GM21737 (cell line): ENCODE data around the gene NIPBL.
"Not testable (repeated sequence)": the region's sequence is repeated elsewhere in the genome, so short reads cannot be mapped to it uniquely, and the experiment has no call there.

ENCODE experiments used
- ATAC-seq: cut with Tn5 transposase; IDR thresholded peaks from one replicate; pipeline ENCODE4 v1.9.1; 2021; ENCODE audit warnings: mild to moderate bottlenecking, moderate library complexity; ENCODE audit not compliant: unreplicated experiment

Gene NIPBL

GRCh38 chr5:36878392-36879082 lies 2.0 kb downstream of the NIPBL start:
- no peak for ATAC-seq

- no peak for ATAC-seq
These were observed 2.9 kb downstream of the NIPBL start for GRCh38 chr5:36879274-36880033.

GRCh38 chr5:36880761-36881160 lies 4.2 kb downstream of the NIPBL start:
- ATAC-seq: no peak

GRCh38 chr5:36881304-36881703 lies 4.7 kb downstream of the NIPBL start:
- ATAC-seq: no peak

- ATAC-seq: no peak
These were observed 5.2 kb downstream of the NIPBL start for GRCh38 chr5:36881807-36882206.

- no peak for ATAC-seq
These were observed 5.7 kb downstream of the NIPBL start for GRCh38 chr5:36882250-36882649.

DNA sequence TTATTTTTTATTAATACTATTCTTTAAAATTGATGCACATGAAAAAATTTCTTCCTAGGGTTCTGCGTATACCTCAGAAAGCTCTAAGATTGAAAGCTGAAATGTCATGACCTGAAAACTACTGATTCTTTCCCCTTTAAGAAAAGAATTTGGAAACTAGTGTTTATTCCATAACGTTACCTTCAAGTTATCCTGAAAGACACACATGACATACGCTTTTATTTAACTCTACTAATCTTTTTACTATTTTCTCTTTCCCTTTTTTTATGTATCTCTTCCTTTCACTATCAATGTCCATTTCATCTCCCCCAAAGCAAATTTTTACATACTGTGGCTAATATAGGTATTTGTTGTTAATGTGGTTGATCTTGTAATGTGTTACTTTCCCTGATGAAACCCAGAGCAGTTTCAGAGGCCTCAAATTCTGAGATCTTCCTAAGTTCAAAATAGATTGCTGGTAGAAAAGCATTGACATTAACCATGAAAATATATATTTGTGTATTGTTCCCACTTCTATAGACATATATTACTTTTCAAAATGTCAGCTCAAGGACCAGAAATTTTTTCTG lies 7.4 kb downstream of the NIPBL start:
- no peak for ATAC-seq

DNA sequence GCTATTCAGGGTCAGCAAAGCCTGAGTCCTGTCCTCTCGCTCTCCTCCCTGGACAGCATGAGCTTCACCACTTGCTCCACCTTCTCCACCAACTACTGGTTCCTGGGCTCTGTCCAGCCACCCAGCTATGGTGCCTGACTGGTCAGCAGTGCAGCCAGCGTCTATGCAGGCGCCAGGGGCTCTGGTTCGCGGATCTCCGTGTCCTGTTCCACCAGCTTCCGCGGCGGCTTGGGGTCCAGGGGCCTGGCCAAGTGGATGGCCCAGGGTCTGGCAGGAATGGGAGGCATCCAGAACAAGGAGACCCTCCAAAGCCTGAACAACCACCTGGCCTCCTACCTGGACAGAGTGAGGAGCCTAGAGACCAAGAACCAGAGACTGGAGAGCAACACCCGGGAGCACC lies 8.6 kb downstream of the NIPBL start:
- ATAC-seq: no peak

GRCh38 chr5:36885566-36886485 lies 9.3 kb downstream of the NIPBL start:
- ATAC-seq: no peak

- no peak for ATAC-seq
These were observed 10.2 kb downstream of the NIPBL start for GRCh38 chr5:36886791-36887190.

GRCh38 chr5:36887532-36887931 lies 11.0 kb downstream of the NIPBL start:
- ATAC-seq: no peak

GRCh38 chr5:36888303-36888702 lies 11.7 kb downstream of the NIPBL start:
- ATAC-seq: no peak

DNA sequence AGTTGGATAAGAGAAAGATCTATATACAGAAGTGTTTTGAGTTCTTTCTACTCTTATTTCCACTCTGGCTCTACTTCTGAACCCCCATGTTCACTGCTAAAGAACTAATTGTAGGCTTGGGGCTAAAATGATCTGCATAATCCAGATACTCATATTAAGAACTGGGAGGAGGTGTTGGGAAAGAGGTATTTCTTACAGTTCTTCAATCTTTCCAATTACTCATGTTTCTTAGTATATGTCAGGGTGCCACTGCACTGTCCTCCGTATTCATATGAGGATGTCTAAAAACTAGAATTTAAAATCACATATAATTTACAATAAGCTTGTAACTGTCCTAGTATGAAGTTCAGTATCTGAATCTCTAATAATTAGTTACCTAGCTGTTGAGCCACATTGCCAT lies 12.7 kb downstream of the NIPBL start:
- no peak for ATAC-seq

DNA sequence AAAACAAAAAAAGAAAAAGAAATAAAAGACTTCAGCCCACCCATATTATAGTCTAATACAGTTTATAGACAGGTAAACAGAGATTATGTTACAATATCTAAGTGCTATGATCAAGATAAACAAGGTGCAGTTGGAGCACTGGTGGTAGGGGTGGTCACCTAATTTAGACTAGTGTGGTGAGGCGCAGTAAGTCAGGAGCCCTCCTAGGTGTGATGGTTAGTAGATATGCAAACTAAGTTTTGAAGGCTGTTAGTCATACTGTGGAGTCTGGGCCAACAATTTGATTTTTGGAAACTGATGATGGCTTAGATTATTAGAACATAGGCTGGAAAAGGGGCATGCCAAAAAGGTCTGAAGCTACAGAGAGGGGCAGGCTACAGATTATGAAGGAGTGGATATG lies 14.7 kb downstream of the NIPBL start:
- ATAC-seq: no peak

- ATAC-seq: not testable (repeated sequence)
These were observed 15.7 kb downstream of the NIPBL start for GRCh38 chr5:36892085-36892830.

- ATAC-seq: no peak
These were observed 18.4 kb downstream of the NIPBL start for GRCh38 chr5:36894954-36895353.

DNA sequence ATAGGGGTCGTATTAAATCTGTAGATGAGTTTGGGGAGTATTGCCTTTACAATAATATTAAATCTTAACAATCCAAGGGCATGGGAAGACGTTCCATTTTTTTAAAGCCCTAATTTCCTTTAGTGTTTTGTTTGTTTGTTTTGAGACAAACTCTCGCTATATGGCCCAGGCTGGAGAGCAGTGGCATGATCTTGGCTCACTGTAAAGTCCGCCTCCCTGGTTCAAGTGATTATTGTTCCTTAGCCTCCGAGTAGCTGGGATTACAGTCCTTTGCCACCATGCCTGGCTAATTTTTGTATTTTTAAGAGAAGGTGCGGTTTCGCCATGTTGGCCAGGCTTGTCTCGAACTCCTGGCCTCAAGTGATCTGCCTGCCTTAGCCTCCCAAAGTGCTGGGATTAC lies 19.9 kb downstream of the NIPBL start:
- ATAC-seq: no peak

GRCh38 chr5:36897616-36898015 lies 21.0 kb downstream of the NIPBL start:
- no peak for ATAC-seq

- ATAC-seq: no peak
These were observed 23.3 kb downstream of the NIPBL start for GRCh38 chr5:36899860-36900259.

- no peak for ATAC-seq
These were observed 23.7 kb downstream of the NIPBL start for GRCh38 chr5:36900283-36900682.
